GM23248 (cell line): ENCODE measurements around the gene VPS41.

Experiments
- EZH2 ChIP-seq: fragments of 200-600 bp; sonication (generic); IDR thresholded peaks from 2 replicates; pipeline ENCODE4 v1.6.1; 2018; ENCODE audit warnings: antibody characterized with exemption, mild to moderate bottlenecking; ENCODE audit not compliant: insufficient read depth, poor library complexity, severe bottlenecking
- EZH2phosphoT487 ChIP-seq: fragments of 200-600 bp; sonication (generic); IDR thresholded peaks from 2 replicates; pipeline ENCODE4 v1.6.1; 2018; ENCODE audit warnings: antibody characterized with exemption, moderate library complexity, mild to moderate bottlenecking, low read depth; ENCODE audit not compliant: insufficient read depth

GRCh38 chr7:38700116-38700515 lies 208.9 kb downstream of the VPS41 start:
- TF ChIP-seq EZH2phosphoT487 (no peak), EZH2 (no peak)
